GM12878 (cell line): ENCODE measurements around the gene PTPRN2. TPM values are rescaled to one million over a fixed set of nuclear protein-coding genes. Genes with fewer than 3 reads are reported as not detected.

Experiments
- ATAC-seq: fragments of 200-7000 bp; cut with Tn5 transposase; 3 replicates; pipeline ENCODE4 v1.9.1; 2020; ENCODE audit warnings: mild to moderate bottlenecking, moderate library complexity
- BruUV-seq: library from RNA; stranded (reverse); fragments of 400-500 nt; replicated peaks from 2 replicates; lab custom pipeline; 2021; lab: Mats Ljungman, UMichigan
- CTCF ChIA-PET: fragments of 300-600 bp; sonication (Branson Sonifier 250); formaldehyde crosslinking; extraction: SDS; loops from one replicate; lab custom pipeline; 2021; ENCODE audit warnings: inconsistent platforms; lab: Yijun Ruan, JAX
- POLR2A ChIA-PET: fragments of 350-600 bp; formaldehyde crosslinking; extraction: SDS; loops from one replicate; lab custom pipeline; 2021; ENCODE audit warnings: inconsistent platforms; lab: Charles Lee
- RAD21 ChIA-PET: fragments of 300-600 bp; sonication (Branson Sonifier 250); formaldehyde crosslinking; loops from one replicate; lab custom pipeline; 2023; ENCODE audit warnings: antibody characterized with exemption; ENCODE audit not compliant: unreplicated experiment; lab: Charles Lee
- SMC1A ChIA-PET: fragments of 300-600 bp; sonication (Branson Sonifier 250); formaldehyde crosslinking; loops from one replicate; lab custom pipeline; 2023; ENCODE audit not compliant: unreplicated experiment, uncharacterized antibody; lab: Charles Lee
- DNase-seq: peaks from one replicate; pipeline ENCODE4 v3.0.0-alpha.2; 2011; ENCODE audit warnings: low read depth, low spot score
- FAIRE-seq: peaks from 3 replicates; lab custom pipeline; 2011; peaks lifted over from hg19 to GRCh38; lab: Jason Lieb, UNC
- H2AFZ ChIP-seq: 2 replicates; pipeline ENCODE4 v1.6.0; 2011; ENCODE audit warnings: low read depth, low read length, control low read depth; ENCODE audit not compliant: control insufficient read depth
- H3K27ac ChIP-seq: 2 replicates; pipeline ENCODE4 v1.5.1; 2011; ENCODE audit warnings: control low read depth; ENCODE audit not compliant: control insufficient read depth, insufficient read depth
- H3K27me3 ChIP-seq, 2 experiments: replicated peaks in 1 of 2; 2 replicates each; pipeline versions ENCODE4 v1.6.0 to v1.6.1; 2011; ENCODE audit warnings: low read length in 1 of 2; ENCODE audit not compliant: control insufficient read depth in 2 of 2, insufficient read depth in 2 of 2
- H3K36me3 ChIP-seq, 2 experiments: 2 replicates each; pipeline ENCODE4 v1.5.1; 2011; ENCODE audit warnings: low read length in 1 of 2; ENCODE audit not compliant: control insufficient read depth in 2 of 2, insufficient read depth in 2 of 2
- H3K4me1 ChIP-seq: 2 replicates; pipeline ENCODE4 v1.6.1; 2011; ENCODE audit warnings: mild to moderate bottlenecking, low read length, moderate library complexity, mixed read lengths; ENCODE audit not compliant: control insufficient read depth, insufficient read depth
- H3K4me2 ChIP-seq: 2 replicates; pipeline ENCODE4 v1.6.0; 2011; ENCODE audit warnings: control low read depth; ENCODE audit not compliant: control insufficient read depth, insufficient read depth
- H3K4me3 ChIP-seq: fragments of 200-600 bp; sonication (generic); 2 replicates; pipeline ENCODE4 v1.5.1; 2016
- H3K79me2 ChIP-seq: 2 replicates; pipeline ENCODE4 v1.6.0; 2011; ENCODE audit warnings: low read length; ENCODE audit not compliant: control insufficient read depth, insufficient read depth
- H3K9ac ChIP-seq: 2 replicates; pipeline ENCODE4 v1.8.0; 2011; ENCODE audit warnings: low read length, control low read depth, mixed read lengths; ENCODE audit not compliant: control insufficient read depth, insufficient read depth
- H3K9me3 ChIP-seq: replicated peaks from 3 replicates; pipeline ENCODE4 v1.5.1; 2011; ENCODE audit warnings: mild to moderate bottlenecking, low read length; ENCODE audit not compliant: control insufficient read depth, insufficient read depth
- H4K20me1 ChIP-seq: 2 replicates; pipeline ENCODE4 v1.6.0; 2011; ENCODE audit not compliant: control insufficient read depth, insufficient read depth
- ATF3 ChIP-seq: IDR thresholded peaks from 2 replicates; pipeline ENCODE4 v1.6.1; 2011; ENCODE audit warnings: low read depth, mild to moderate bottlenecking, low read length, moderate library complexity, borderline replicate concordance; ENCODE audit errors: extremely low read depth
- BACH1 ChIP-seq: fragments of 450-650 bp; IDR thresholded peaks from 2 replicates; pipeline ENCODE4 v1.6.1; 2017; ENCODE audit warnings: mild to moderate bottlenecking, borderline replicate concordance
- CBFB ChIP-seq: IDR thresholded peaks from 2 replicates; pipeline ENCODE4 v1.6.1; 2016; ENCODE audit warnings: antibody characterized with exemption, low read depth
- CREB1 ChIP-seq: IDR thresholded peaks from 2 replicates; pipeline ENCODE4 v1.6.1; 2012; ENCODE audit warnings: low read depth, mild to moderate bottlenecking, inconsistent platforms
- E2F8 ChIP-seq: fragments of 450-650 bp; IDR thresholded peaks from 2 replicates; pipeline ENCODE4 v1.6.1; 2018; ENCODE audit warnings: mild to moderate bottlenecking, low read depth, moderate library complexity; ENCODE audit not compliant: partially characterized antibody
- EP300 ChIP-seq, 2 experiments: fragments of 150-350 bp in 1 of 2; IDR thresholded peaks; 2 replicates each; pipeline ENCODE4 v1.6.1; 2011 to 2012; ENCODE audit warnings: low read depth in 2 of 2, low read length in 2 of 2, borderline replicate concordance in 1 of 2, improper control_type of control experiment in 1 of 2, inconsistent platforms in 1 of 2; ENCODE audit not compliant: control insufficient read depth in 1 of 2
- IRF3 ChIP-seq: fragments of 450-650 bp; IDR thresholded peaks from 2 replicates; pipeline ENCODE4 v1.6.1; 2014; ENCODE audit warnings: mild to moderate bottlenecking
- IRF4 ChIP-seq: IDR thresholded peaks from 2 replicates; pipeline ENCODE4 v1.6.1; 2011; ENCODE audit warnings: low read depth, low read length
- KDM1A ChIP-seq: fragments of 200-600 bp; sonication (generic); IDR thresholded peaks from 2 replicates; pipeline ENCODE4 v1.6.1; 2016; ENCODE audit warnings: borderline replicate concordance
- MLLT1 ChIP-seq: fragments of 450-650 bp; IDR thresholded peaks from 2 replicates; pipeline ENCODE4 v1.6.1; 2016; ENCODE audit warnings: mild to moderate bottlenecking
- MXI1 ChIP-seq: fragments of 150-350 bp; IDR thresholded peaks from 2 replicates; pipeline ENCODE4 v1.6.1; 2011; ENCODE audit warnings: low read depth, mild to moderate bottlenecking, inconsistent platforms, low read length, improper control_type of control experiment
- MYC ChIP-seq: IDR thresholded peaks from 2 replicates; pipeline ENCODE4 v1.6.1; 2011; ENCODE audit warnings: mild to moderate bottlenecking, low read length, moderate library complexity, inconsistent platforms; ENCODE audit not compliant: insufficient read depth, insufficient replicate concordance, insufficient read length, severe bottlenecking
- SMC3 ChIP-seq: IDR thresholded peaks from 2 replicates; pipeline ENCODE4 v1.6.1; 2011; ENCODE audit warnings: low read length, improper control_type of control experiment, borderline replicate concordance
- ZBTB11 ChIP-seq: fragments of 450-650 bp; formaldehyde crosslinking; IDR thresholded peaks from 2 replicates; pipeline ENCODE4 v1.5.0; 2022; ENCODE audit warnings: mild to moderate bottlenecking, missing genetic modification characterization
- WGBS: methylation state at CpG from one replicate; pipeline ENCODE4 v1.1.6; 2016; ENCODE audit warnings: low lambda C conversion rate; ENCODE audit not compliant: insufficient replicate concordance, insufficient coverage; ENCODE audit errors: missing lambda C conversion rate; 5-methylcytosine and 5-hydroxymethylcytosine counted together
- in situ Hi-C: fragments of 300-500 bp; cut with MboI; formaldehyde crosslinking; loops from 9 replicates; pipeline ENCODE4 v1.14.3; 2018; ENCODE audit warnings: mixed read lengths
- intact Hi-C: fragments of 100-400 bp; cut with micrococcal nuclease; formaldehyde crosslinking; loops from one replicate; pipeline ENCODE4 v1.14.2; 2022; ENCODE audit not compliant: unreplicated experiment
- polyA plus RNA-seq, 11 experiments: library from polyadenylated mRNA; depleted of rRNA in 4 of 11; unstranded in 6 of 11; stranded (reverse) in 5 of 11; fragments of >200 nt; fragmentation: Nextera tagmentation in 4 of 11; fragmentation: Illumina TruSeq in 1 of 11; extraction: Ambion mirVana in 4 of 11; extraction: Trizol in 1 of 11; gene quantifications; 1 replicate in 1 of 11; 2 replicates in 10 of 11; pipeline versions ENCODE4 v1.2.1 to v1.2.3, GENCODE V29; 2011 to 2016; ENCODE audit warnings: inconsistent platforms in 2 of 11, missing spikeins in 2 of 11, low read depth in 1 of 11
- total RNA-seq, 4 experiments: library from RNA; depleted of rRNA in 3 of 4; stranded (reverse); fragments of >200 nt in 3 of 4; fragmentation: Illumina TruSeq in 1 of 4; extraction: Trizol in 1 of 4; gene quantifications; 2 replicates each; pipeline versions ENCODE4 v1.2.1 to v1.2.3, GENCODE V29; 2013 to 2021

The PTPRN2 gene
- total and polyA plus RNA-seq, 10 of the 15 experiments (the other 5 are each of a cell fraction or from before 2014, with no cell fraction given) = 5.4 TPM; not detected in 9

- BruUV-seq = no TSS peak
- Histone ChIP-seq H3K79me2 (no peaks in the 10 kb centered on the region), H3K9ac (no peak overlapping the region), H3K4me3 (no peak overlapping the region), H3K4me2 (no peak overlapping the region), H4K20me1 (no peaks in the 10 kb centered on the region), H3K36me3 (no peaks in the 10 kb centered on the region), H3K4me1 (no peaks in the 10 kb centered on the region), H2AFZ (no peak overlapping the region), H3K27me3 (no peaks in the 10 kb centered on the region), H3K27ac (no peak overlapping the region), H3K9me3 (no peaks in the 10 kb centered on the region; the same call in 2 of the 3 replicates)
- RAD21 ChIA-PET = no interaction called here
- CTCF ChIA-PET = no interaction called here
- intact Hi-C loops = no loop called here
- DNase-seq (no peak), FAIRE-seq (no peak), ATAC-seq (no peak)
- WGBS = 46% methylated on average over 29 of the region's 29 CpGs
- POLR2A ChIA-PET = no interaction called here
- SMC1A ChIA-PET = no interaction called here
- in situ Hi-C loops = no loop called here
- no peak for TF ChIP-seq SMC3
- TF ChIP-seq MYC = no peak
- TF ChIP-seq KDM1A = no peak
- TF ChIP-seq CBFB = no peak
- TF ChIP-seq EP300 (IDR thresholded peaks at IDR 0.05; ENCODE audit: borderline replicate concordance in 1 of 2, control insufficient read depth in 1 of 2, low read depth in 2 of 2, low read length in 2 of 2) = no peak
- TF ChIP-seq IRF4 = no peak
- TF ChIP-seq IRF3 = no peak
- TF ChIP-seq MLLT1 = no peak
- TF ChIP-seq BACH1 = no peak
- no peak for TF ChIP-seq MXI1
- TF ChIP-seq E2F8 = no peak
- no peak for TF ChIP-seq ZBTB11 (CRISPR knock-in tag)
- no peak for TF ChIP-seq CREB1
- TF ChIP-seq ATF3 = no peak
These were observed 265.5 kb downstream of the PTPRN2 start for GRCh38 chr7:158321936-158322615.
